SHP77 (cell line): ENCODE results near the gene AQP10.
"Not testable (repeated sequence)": the region's sequence is repeated elsewhere in the genome, so short reads cannot be mapped to it uniquely, and the experiment has no call there.

Source experiments
- DNase-seq, 2 experiments: peaks; one replicate each; lab custom pipeline; 2025; lab: John Stamatoyannopoulos, UW

The AQP10 gene

GRCh38 chr1:154344977-154345837, 24.3 kb downstream of the AQP10 start:
- DNase-seq: peak; percentile 9 to 19

- DNase-seq: no peak
Observed at GRCh38 chr1:154346276-154346917, 25.5 kb downstream of the AQP10 start.

- no peak for DNase-seq
Observed at GRCh38 chr1:154347961-154348360, 27.1 kb downstream of the AQP10 start.

DNA sequence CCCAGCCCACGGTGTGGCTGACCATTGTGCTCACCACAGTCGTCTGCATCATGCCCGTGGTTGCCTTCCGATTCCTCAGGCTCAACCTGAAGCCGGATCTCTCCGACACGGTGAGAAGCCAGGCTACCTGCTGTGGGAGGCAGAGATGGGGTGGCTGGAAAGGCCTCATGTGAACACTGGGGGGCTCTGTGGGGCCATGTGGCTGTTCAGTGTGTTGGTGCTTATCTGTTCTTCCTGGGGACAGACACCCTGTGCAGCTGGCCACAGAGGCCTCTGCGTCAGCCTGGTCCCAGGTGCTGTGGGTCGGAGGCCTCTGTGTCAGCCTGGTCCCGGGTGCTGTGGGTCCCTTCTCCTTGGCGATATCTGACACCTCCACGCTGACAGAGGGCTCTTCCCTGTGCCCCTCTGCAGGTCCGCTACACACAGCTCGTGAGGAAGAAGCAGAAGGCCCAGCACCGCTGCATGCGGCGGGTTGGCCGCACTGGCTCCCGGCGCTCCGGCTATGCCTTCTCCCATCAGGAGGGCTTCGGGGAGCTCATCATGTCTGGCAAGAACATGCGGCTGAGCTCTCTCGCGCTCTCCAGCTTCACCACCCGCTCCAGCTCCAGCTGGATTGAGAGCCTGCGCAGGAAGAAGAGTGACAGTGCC, 27.7 kb downstream of the AQP10 start:
- DNase-seq: no peak

DNA sequence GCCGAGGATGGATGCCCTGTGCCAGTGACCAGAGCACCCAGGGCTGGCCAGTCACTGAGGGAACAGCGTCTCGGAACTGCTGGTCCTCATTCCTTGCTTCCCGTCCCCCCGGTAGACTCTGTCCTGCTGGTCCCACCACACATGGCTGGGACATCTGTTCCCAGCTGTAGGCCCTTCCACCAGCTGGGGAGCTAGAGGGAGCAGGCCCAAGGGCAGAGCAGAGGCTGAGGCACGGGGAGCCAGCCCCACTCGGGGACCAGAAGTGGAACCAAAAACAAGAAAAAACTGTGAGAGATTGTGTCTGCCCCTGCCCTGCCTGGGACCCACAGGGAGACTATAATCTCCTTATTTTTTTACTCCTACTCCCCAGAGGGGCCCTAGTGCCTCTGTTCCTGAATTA, 28.2 kb downstream of the AQP10 start:
- DNase-seq: no peak

DNA sequence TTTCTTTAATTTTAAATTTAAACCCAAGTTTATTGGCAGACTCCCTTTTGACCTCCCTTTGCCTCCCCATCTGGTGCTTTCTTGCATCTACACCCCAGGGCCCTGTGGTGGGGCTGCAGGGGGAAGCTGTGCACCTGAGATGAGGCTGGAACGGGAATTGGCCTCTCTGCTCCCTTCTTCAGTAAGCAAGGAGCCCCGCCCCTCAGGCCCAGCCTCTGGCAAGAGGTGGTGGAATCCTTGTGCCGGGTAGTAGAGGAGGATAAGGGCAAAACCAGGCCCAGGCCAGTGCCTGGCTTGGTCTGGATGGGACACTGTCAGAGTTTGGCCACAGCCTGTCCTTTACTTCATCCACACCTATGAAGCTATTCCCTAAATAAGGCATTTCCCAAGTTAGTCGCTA, 29.5 kb downstream of the AQP10 start:
- DNase-seq: no peak

DNA sequence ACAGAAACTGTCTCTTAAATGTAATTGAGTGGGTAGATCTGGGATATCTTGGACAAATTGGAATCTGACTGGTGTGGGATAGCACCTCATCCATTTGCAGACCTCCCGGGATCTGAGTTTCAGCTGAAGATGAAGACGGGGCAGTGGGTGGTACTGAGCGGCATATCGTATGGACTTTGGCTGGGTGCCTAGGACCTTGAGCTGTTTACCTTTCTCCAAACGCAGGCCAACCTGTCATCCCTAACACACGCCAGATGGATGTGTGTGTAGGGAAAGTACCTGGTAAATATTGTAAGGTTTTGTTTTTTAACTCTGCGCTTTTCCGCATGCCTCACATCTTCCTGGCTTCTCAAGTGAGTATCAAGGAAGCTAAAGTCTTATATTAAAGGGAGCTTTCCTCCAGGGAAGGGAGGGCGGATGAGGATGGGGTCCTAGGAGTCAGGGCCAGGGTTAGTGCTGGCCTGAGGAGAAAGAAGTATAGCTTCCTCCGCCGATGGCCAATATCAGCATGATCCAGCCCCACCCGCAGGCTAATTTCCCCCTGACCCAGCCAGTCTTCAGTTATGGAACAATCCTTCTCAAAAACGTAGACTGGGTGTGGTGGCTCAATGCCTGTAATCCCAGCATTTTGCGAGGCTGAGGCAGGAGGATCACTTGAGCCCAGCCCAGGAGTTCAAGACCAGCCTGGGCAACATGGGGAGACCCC, 30.6 kb downstream of the AQP10 start:
- peak; percentile 62 to 78 for DNase-seq

- DNase-seq: no peak
Observed at GRCh38 chr1:154352245-154352580, 31.3 kb downstream of the AQP10 start.

- DNase-seq: no peak
Observed at GRCh38 chr1:154352581-154353459, 31.9 kb downstream of the AQP10 start.

GRCh38 chr1:154353460-154353904, 32.6 kb downstream of the AQP10 start:
- DNase-seq: no peak

- DNase-seq: no peak
Observed at GRCh38 chr1:154353966-154354365, 33.1 kb downstream of the AQP10 start.

- no peak for DNase-seq
Observed at GRCh38 chr1:154358519-154358918, 37.6 kb downstream of the AQP10 start.

DNA sequence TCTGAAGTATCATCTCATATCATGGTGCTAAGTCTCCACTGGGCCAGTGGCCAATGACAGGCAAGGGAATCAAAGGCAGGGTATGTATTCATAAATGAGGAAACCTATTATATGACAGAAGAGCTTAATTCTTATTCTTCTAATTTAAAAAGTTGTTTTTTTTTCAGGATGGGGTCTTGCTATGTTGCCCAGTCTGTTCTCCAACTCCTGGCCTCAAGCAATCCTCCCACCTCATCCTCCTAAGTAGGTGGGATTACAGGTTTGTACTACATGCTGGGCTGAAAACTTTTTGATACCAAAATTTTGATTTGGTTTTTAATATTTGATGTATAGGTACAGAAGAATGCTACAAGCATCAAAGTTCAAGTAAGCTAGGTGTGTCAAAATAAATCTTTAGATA, 39.4 kb downstream of the AQP10 start:
- DNase-seq: no peak

DNA sequence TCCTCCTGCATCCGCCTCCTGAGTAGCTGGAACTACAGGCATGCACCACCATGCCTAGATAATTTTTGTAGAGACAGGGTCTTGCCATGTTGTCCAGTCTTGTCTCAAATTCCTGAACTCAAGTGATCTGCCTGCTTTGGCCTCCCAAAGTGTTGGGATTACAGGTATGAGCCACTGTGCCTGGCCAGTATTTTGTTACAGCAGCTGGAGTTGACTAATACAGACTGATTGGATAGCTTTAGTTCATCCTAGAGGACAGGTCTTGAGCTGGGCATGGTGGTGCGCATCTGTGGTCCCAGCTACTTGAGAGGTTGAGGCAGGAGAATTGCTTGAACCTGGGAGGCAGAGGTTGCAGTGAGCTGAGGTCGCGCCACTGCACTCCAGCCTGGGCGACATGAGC, 40.0 kb downstream of the AQP10 start:
- not testable (repeated sequence) for DNase-seq

DNA sequence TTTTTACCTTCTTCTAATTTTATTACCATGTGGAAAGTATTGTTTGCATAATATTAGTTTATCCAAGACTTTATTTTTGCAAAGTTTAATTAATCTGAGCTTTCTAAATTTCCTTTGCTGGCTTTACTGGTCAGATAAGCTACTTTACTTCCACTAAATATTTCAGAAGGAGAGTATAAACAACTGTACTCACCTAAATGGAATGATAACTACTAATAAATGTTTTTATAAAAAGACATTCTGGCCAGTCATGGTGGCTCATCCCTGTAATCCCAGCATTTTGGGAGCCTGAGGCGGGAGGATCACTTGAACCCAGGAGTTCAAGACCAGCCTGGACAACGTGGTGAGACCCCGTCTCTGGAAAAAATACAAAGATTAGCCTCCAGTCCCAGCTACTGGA, 40.5 kb downstream of the AQP10 start:
- DNase-seq: no peak

- no peak for DNase-seq
Observed at GRCh38 chr1:154371436-154371835, 50.5 kb downstream of the AQP10 start.

DNA sequence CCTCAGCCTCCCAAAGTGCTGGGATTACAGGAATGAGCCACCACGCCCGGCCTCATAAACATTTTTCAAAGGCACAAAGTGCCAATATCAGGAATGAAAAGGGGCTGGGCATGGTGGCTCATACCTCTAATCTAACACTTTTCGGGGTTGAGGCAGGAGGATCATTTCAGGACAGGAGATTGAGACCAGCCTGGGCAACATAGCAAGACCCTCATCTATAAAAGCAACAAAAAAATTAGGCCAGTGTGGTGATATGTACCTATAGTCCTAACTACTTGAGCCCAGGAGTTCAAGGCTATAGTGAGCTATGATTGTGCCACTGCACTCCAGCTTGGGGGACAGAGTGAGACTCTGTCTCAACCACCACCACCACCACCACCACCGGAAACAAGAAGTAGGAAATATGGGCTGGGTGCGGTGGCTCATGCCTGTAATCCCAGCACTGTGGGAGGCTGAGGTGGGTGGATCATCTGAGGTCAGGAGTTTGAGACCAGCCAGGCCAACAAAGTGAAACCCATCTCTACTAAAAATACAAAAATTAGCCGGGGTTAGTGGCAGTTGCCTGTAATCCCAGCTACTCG, 53.0 kb downstream of the AQP10 start:
- DNase-seq: not testable (repeated sequence)
